IMR-90 (cell line): ENCODE measurements around the gene BNIP3. TPM values are rescaled to one million over a fixed set of nuclear protein-coding genes. Genes with fewer than 3 reads are reported as not detected.
A peak's percentile ranks its signal among the peaks of the same experiment; 100 is the strongest.

Experiments used
- ATAC-seq: fragments of 200-7000 bp; cut with Tn5 transposase; 2 replicates; pipeline ENCODE4 v1.9.1; 2020; ENCODE audit warnings: low read depth, mild to moderate bottlenecking, moderate library complexity
- BruUV-seq: library from RNA; stranded (reverse); fragments of 400-500 nt; replicated peaks from 2 replicates; lab custom pipeline; 2021; lab: Mats Ljungman, UMichigan
- CTCF ChIA-PET: fragments of 300-600 bp; formaldehyde crosslinking; extraction: SDS; loops from one replicate; lab custom pipeline; 2021; ENCODE audit warnings: antibody characterized with exemption; lab: Yijun Ruan, JAX
- POLR2A ChIA-PET: fragments of 300-600 bp; sonication (Branson Sonifier 250); formaldehyde crosslinking; loops from one replicate; lab custom pipeline; 2022; ENCODE audit warnings: antibody characterized with exemption; ENCODE audit not compliant: unreplicated experiment; lab: Charles Lee
- DNase-seq: peaks from one replicate; pipeline ENCODE4 v3.0.0; 2013
- H2AFZ ChIP-seq: replicated peaks from 2 replicates; pipeline ENCODE3; 2013; ENCODE audit warnings: low read length, mild to moderate bottlenecking; ENCODE audit not compliant: poor library complexity
- H2AK5ac ChIP-seq: 2 replicates; pipeline ENCODE4 v1.6.1; 2013; ENCODE audit warnings: low read depth, low read length, inconsistent platforms
- H2AK9ac ChIP-seq: replicated peaks from 2 replicates; pipeline ENCODE3; 2013; ENCODE audit warnings: mild to moderate bottlenecking, low read depth, low read length, moderate library complexity; ENCODE audit not compliant: poor library complexity
- H2BK120ac ChIP-seq: 2 replicates; pipeline ENCODE4 v1.6.1; 2013; ENCODE audit warnings: low read depth, low read length, inconsistent platforms
- H2BK15ac ChIP-seq: 3 replicates; pipeline ENCODE4 v1.6.1; 2013; ENCODE audit warnings: low read depth, low read length, inconsistent platforms
- H2BK20ac ChIP-seq: 2 replicates; pipeline ENCODE4 v1.6.1; 2013; ENCODE audit warnings: low read depth, mild to moderate bottlenecking, inconsistent platforms, low read length, moderate library complexity
- H2BK5ac ChIP-seq: 2 replicates; pipeline ENCODE4 v1.6.1; 2013; ENCODE audit warnings: mild to moderate bottlenecking, low read depth, low read length, inconsistent platforms; ENCODE audit not compliant: poor library complexity, severe bottlenecking
- H3K14ac ChIP-seq: replicated peaks from 2 replicates; pipeline ENCODE4 v1.6.1; 2013; ENCODE audit warnings: low read depth, low read length, inconsistent platforms
- H3K18ac ChIP-seq: 2 replicates; pipeline ENCODE4 v1.6.1; 2013; ENCODE audit warnings: low read depth, low read length, control low read depth
- H3K23ac ChIP-seq: 2 replicates; pipeline ENCODE4 v1.6.1; 2013; ENCODE audit warnings: low read depth, low read length, inconsistent platforms
- H3K27ac ChIP-seq: 2 replicates; pipeline ENCODE4 v1.5.1; 2013; ENCODE audit warnings: mild to moderate bottlenecking, control low read depth, low read length; ENCODE audit not compliant: insufficient read depth
- H3K27me3 ChIP-seq: 2 replicates; pipeline ENCODE4 v1.6.1; 2013; ENCODE audit warnings: low read length; ENCODE audit not compliant: control insufficient read depth, insufficient read depth
- H3K36me3 ChIP-seq: 2 replicates; pipeline ENCODE4 v1.6.1; 2013; ENCODE audit warnings: low read length, mixed read lengths; ENCODE audit not compliant: control insufficient read depth, insufficient read depth
- H3K4ac ChIP-seq: 2 replicates; pipeline ENCODE4 v1.6.1; 2013; ENCODE audit warnings: low read depth, low read length, inconsistent platforms
- H3K4me1 ChIP-seq: 2 replicates; pipeline ENCODE4 v1.6.1; 2013; ENCODE audit warnings: low read length, mixed read lengths; ENCODE audit not compliant: control insufficient read depth, insufficient read depth
- H3K4me2 ChIP-seq: 2 replicates; pipeline ENCODE4 v1.6.1; 2013; ENCODE audit warnings: low read depth, mild to moderate bottlenecking, control low read depth, low read length, moderate library complexity
- H3K4me3 ChIP-seq: 2 replicates; pipeline ENCODE4 v1.5.1; 2013; ENCODE audit warnings: low read depth, mild to moderate bottlenecking, control low read depth, low read length, moderate library complexity; ENCODE audit not compliant: insufficient read depth
- H3K56ac ChIP-seq: 2 replicates; pipeline ENCODE4 v1.6.1; 2013; ENCODE audit warnings: low read length, inconsistent platforms; ENCODE audit not compliant: insufficient read depth; ENCODE audit errors: extremely low read depth
- H3K79me1 ChIP-seq, 2 experiments: 2 replicates each; pipeline ENCODE4 v1.6.1; 2013; ENCODE audit warnings: low read length in 2 of 2, inconsistent platforms in 1 of 2, low read depth in 1 of 2
- H3K9ac ChIP-seq: 2 replicates; pipeline ENCODE4 v1.6.1; 2013; ENCODE audit warnings: low read depth, low read length, control low read depth
- H3K9me1 ChIP-seq: 2 replicates; pipeline ENCODE4 v1.6.1; 2013; ENCODE audit warnings: low read length, inconsistent platforms; ENCODE audit not compliant: insufficient read depth
- H3K9me3 ChIP-seq: 2 replicates; pipeline ENCODE4 v1.6.1; 2013; ENCODE audit warnings: low read length; ENCODE audit not compliant: control insufficient read depth, insufficient read depth
- H4K20me1 ChIP-seq: 2 replicates; pipeline ENCODE4 v1.6.1; 2013; ENCODE audit warnings: low read length, inconsistent platforms; ENCODE audit not compliant: insufficient read depth
- H4K5ac ChIP-seq: 2 replicates; pipeline ENCODE4 v1.6.1; 2013; ENCODE audit warnings: mild to moderate bottlenecking, low read depth, low read length, control low read depth
- H4K8ac ChIP-seq, 2 experiments: 2 replicates each; pipeline ENCODE4 v1.6.1; 2013; ENCODE audit warnings: low read depth in 2 of 2, low read length in 2 of 2, control low read depth in 1 of 2, inconsistent platforms in 1 of 2
- H4K91ac ChIP-seq: 2 replicates; pipeline ENCODE4 v1.6.1; 2013; ENCODE audit warnings: low read depth, low read length, inconsistent platforms; ENCODE audit not compliant: insufficient read depth
- BHLHE40 ChIP-seq: fragments of 150-350 bp; IDR thresholded peaks from 2 replicates; pipeline ENCODE4 v1.6.1; 2016; ENCODE audit warnings: mild to moderate bottlenecking, low read depth, low read length
- MAFK ChIP-seq: IDR thresholded peaks from 2 replicates; pipeline ENCODE4 v1.6.1; 2012; ENCODE audit warnings: low read depth, low read length, improper control_type of control experiment
- MAZ ChIP-seq: IDR thresholded peaks from 2 replicates; pipeline ENCODE4 v1.6.1; 2012; ENCODE audit warnings: low read depth, mild to moderate bottlenecking, low read length, improper control_type of control experiment, moderate library complexity, borderline replicate concordance
- NFE2L2 ChIP-seq: fragments of 150-350 bp; IDR thresholded peaks from 2 replicates; pipeline ENCODE4 v1.6.1; 2016; ENCODE audit warnings: low read depth, mild to moderate bottlenecking, low read length
- RCOR1 ChIP-seq: IDR thresholded peaks from 2 replicates; pipeline ENCODE4 v1.6.1; 2012; ENCODE audit warnings: mild to moderate bottlenecking, low read length, improper control_type of control experiment; ENCODE audit not compliant: insufficient replicate concordance
- SMC3 ChIP-seq: fragments of 150-350 bp; IDR thresholded peaks from 2 replicates; pipeline ENCODE4 v1.6.1; 2016; ENCODE audit warnings: low read depth, mild to moderate bottlenecking, antibody characterized with exemption, low read length, moderate library complexity
- WGBS, 2 experiments: methylation state at CpG; one replicate each; pipeline versions ENCODE4 v1.1.5 to v1.1.7; 2013; ENCODE audit warnings: missing lambda C conversion rate in 2 of 2; ENCODE audit not compliant: insufficient read length in 1 of 2; ENCODE audit errors: extremely low coverage in 2 of 2; 5-methylcytosine and 5-hydroxymethylcytosine counted together
- dilution Hi-C: fragments of 300-500 bp; cut with HindIII; formaldehyde crosslinking; loops from one replicate; pipeline ENCODE4 v1.14.3; 2018; ENCODE audit warnings: low sequenced_read_pairs; ENCODE audit not compliant: unreplicated experiment
- in situ Hi-C: fragments of 300-500 bp; cut with MboI; formaldehyde crosslinking; loops from 3 replicates; pipeline ENCODE4 v1.14.3; 2019; ENCODE audit warnings: low sequenced_read_pairs, inconsistent platforms, mixed read lengths
- intact Hi-C: fragments of 100-400 bp; cut with micrococcal nuclease; formaldehyde crosslinking; loops from 2 replicates; pipeline ENCODE4 v1.10.0; 2022
- polyA plus RNA-seq, 3 experiments: library from polyadenylated mRNA; depleted of rRNA; stranded (reverse); fragments of >200 nt; gene quantifications; 2 replicates each; pipeline ENCODE4 v1.2.3, GENCODE V29; 2012; ENCODE audit warnings: low replicate concordance in 1 of 3
- total RNA-seq: library from RNA; depleted of rRNA; stranded (reverse); fragments of >200 nt; gene quantifications from 2 replicates; pipeline ENCODE4 v1.2.3, GENCODE V29; 2012
- TF ChIP-seq, protein P1 (sequence below): fragments of 150-350 bp; IDR thresholded peaks from 2 replicates; pipeline ENCODE4 v1.6.1; 2017; ENCODE audit warnings: mild to moderate bottlenecking, antibody characterized with exemption, low read length, low read depth

The BNIP3 gene
- total and polyA plus RNA-seq, 2 of the 4 experiments (the other 2 are of a cell fraction), result 134 to 211 TPM

DNA sequence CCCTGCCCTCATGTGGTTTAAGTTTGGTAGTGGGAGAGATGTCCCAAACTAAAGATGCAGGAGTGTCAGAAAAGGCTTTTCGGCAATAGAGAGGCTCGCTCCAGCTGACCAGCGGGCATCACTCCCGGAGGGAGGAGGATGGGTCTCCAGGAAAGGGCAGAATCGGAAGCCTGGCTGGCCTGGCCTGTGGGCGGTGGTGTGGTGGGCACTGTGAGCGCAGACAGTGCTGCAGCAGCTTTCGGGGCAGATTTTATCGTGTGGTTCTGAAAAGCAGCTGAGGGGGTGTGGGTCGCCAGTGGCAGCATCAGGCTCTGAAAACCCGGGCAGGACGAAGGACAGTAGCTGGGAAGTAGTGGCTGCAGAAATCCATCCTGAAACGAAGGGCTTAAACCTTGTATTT lies 12.8 kb downstream of the BNIP3 start:
- no peak overlapping the region for H2BK5ac ChIP-seq
- no peak for DNase-seq
- 98% methylated on average over 8 of the region's 13 CpGs; no CpG with 5 or more reads in 1 of the 2 experiments for WGBS, 2 experiments
- H2AK9ac ChIP-seq, result peak overlapping the region; percentile 9
- H4K91ac ChIP-seq, result no peak overlapping the region
- no peak overlapping the region for H2BK15ac ChIP-seq
- H3K9me1 ChIP-seq, result peaks cover 9% of the 10 kb centered on the region
- peaks cover 6% of the 10 kb centered on the region; the same call in 1 of the 2 replicates for H3K4me1 ChIP-seq
- POLR2A ChIA-PET, result no interaction called here
- H3K9me3 ChIP-seq, result no peaks in the 10 kb centered on the region
- CTCF ChIA-PET, result no interaction called here
- H3K56ac ChIP-seq, result no peak overlapping the region
- BruUV-seq, result no TSS peak
- H3K4ac ChIP-seq, result no peak overlapping the region
- peaks cover 82% of the 10 kb centered on the region for H4K20me1 ChIP-seq
- no peak overlapping the region for H3K23ac ChIP-seq
- H2AFZ ChIP-seq, result no peak overlapping the region
- no peaks in the 10 kb centered on the region for H3K27me3 ChIP-seq
- no peak overlapping the region for H2AK5ac ChIP-seq
- H3K27ac ChIP-seq, result no peak overlapping the region
- no peak overlapping the region for H4K8ac ChIP-seq
- peaks cover 65% of the 10 kb centered on the region for H3K36me3 ChIP-seq
- no peak for TF ChIP-seq MAFK
- TF ChIP-seq, protein P1, sequence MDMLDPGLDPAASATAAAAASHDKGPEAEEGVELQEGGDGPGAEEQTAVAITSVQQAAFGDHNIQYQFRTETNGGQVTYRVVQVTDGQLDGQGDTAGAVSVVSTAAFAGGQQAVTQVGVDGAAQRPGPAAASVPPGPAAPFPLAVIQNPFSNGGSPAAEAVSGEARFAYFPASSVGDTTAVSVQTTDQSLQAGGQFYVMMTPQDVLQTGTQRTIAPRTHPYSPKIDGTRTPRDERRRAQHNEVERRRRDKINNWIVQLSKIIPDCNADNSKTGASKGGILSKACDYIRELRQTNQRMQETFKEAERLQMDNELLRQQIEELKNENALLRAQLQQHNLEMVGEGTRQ, result no peak
- TF ChIP-seq SMC3, result no peak
- TF ChIP-seq BHLHE40, result no peak
- no peak for TF ChIP-seq MAZ
- no peak for TF ChIP-seq RCOR1
- no peak for TF ChIP-seq NFE2L2
- no peak overlapping the region for H3K18ac ChIP-seq
- H3K14ac ChIP-seq, result no peak overlapping the region
- no peak overlapping the region for H3K9ac ChIP-seq
- intact Hi-C loops (no loop called here), in situ Hi-C loops (no loop called here), dilution Hi-C loops (no loop called here)
- H4K5ac ChIP-seq, result no peak overlapping the region
- no peak overlapping the region for H2BK120ac ChIP-seq
- no peak overlapping the region for H3K4me3 ChIP-seq
- peaks cover 29 to 62% of the 10 kb centered on the region in 2 experiments for H3K79me1 ChIP-seq
- no peak overlapping the region for H3K4me2 ChIP-seq
- H2BK20ac ChIP-seq, result no peak overlapping the region
- ATAC-seq, result no peak
